HepG2 (cell line): ENCODE data around the gene CDRT4.

ENCODE experiments used
- CTCF ChIP-seq: sonication (generic); formaldehyde crosslinking; IDR thresholded peaks from 2 replicates; pipeline ENCODE4 v1.5.0; 2020; ENCODE audit warnings: mild to moderate bottlenecking, missing genetic modification reagents, moderate library complexity
- KAT2B ChIP-seq: fragments of 150-350 bp; IDR thresholded peaks from 2 replicates; pipeline ENCODE4 v1.6.1; 2014; ENCODE audit warnings: low read depth, low read length, borderline replicate concordance

DNA sequence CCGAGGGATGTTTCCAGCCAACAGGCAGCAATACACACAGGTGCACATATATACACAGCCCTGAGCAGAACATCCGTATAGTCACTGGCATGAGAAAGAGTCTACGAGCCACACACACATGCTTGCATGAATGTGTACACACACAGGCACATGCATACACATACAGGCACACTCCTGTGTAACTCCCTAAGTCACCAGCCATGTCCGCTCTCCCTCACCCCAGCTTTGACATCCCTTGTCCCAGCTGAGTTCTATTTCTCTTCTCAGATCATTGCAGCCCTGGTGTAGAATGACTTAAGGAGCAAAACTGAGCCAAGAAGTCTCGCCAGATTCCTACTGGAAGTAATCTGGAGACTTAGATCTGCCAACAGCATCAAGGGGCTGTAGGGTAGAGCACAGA is 13.1 kb downstream of the CDRT4 start:
- TF ChIP-seq KAT2B (no peak), CTCF (CRISPR knock-in tag) (no peak)
